DMS 273 (cell line): ENCODE measurements around the gene MX2.

ENCODE experiments used
- DNase-seq: peaks from one replicate; lab custom pipeline; 2025; ENCODE audit not compliant: unreplicated experiment; lab: John Stamatoyannopoulos, UW

MX2 gene

DNA sequence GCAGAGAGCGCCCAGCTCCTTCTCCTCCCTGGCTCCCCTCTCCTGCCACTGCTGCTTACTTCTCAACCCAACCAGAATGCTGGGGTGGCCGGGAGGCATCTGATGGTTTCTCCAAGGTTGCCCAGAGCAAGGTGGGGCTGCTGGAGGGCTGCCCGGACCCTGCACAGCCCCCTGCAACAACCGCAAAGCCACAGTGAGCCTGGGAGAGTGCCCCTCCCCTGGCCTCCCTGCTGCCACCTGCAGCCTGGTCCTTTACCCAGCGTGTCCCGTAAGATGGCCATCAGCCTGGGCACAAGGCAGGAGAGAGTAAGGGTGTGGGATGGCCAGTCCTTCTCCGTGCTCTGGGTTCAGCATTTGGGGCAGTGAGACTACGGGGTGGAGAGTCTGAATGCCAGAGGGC, 17.0 kb downstream of the MX2 start:
- DNase-seq: no peak

GRCh38 chr21:41379901-41380300, 18.1 kb downstream of the MX2 start:
- no peak for DNase-seq

- no peak for DNase-seq
These were observed 19.9 kb downstream of the MX2 start for GRCh38 chr21:41381731-41382130.

DNA sequence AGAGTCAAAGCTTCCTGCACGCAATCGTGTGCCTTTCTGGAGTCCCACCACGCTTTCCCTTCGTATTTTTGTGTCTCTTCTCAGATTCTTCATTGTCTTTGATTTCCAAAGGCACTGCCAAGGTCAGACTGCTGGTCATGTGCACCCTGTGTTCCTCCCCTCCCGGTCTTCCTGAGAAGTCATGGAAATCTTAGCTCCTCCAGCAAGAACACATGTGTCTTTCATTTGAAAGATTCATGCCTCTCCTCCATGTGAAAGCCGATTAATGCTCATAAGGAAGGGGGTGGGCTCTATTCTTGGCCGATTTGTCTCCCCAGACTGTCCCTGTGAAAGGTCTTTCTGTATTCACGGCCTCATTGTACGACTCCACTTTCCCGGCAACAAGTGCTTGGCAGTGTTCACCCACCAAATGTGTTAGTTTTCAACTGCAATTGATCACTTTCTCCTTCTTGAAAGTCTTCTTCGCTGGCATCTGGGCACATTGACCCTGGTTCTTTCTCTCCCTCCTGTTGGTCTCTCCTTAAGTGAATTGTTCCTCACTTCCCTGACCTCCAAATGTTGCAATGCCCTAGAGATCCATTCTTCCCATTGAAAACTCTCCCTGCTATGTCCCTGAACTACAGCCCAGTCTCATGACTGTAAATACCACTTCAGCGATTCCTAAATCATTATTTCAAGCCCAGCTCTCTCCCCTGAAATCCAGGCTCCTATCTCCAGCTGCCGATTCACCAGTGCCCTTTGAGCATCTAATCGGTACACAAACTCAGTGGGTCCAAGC, 25.4 kb downstream of the MX2 start:
- no peak for DNase-seq

DNA sequence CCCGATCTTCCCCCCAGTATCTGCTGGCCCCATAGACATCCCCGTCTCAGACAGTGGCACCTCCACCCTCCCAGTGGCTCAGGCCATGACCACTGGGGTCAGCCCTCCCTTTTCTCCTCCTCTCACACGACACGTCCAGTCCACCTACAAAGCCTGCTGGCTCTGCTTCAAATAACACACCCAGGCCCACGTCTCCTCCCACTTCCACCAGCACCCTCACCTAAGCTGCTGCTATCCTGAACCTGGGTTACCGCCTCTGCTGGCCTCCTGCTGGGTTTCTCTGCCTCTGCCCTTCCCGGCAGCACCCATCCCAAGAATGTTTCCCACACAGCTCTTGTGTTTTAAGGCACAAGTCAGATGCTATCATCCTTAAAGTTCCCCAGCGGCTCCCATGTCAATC, 26.0 kb downstream of the MX2 start:
- DNase-seq: no peak

GRCh38 chr21:41388259-41388658, 26.4 kb downstream of the MX2 start:
- DNase-seq: no peak

GRCh38 chr21:41390043-41390639, 28.3 kb downstream of the MX2 start:
- DNase-seq: no peak

- DNase-seq: no peak
These were observed 32.1 kb downstream of the MX2 start for GRCh38 chr21:41393876-41394465.

DNA sequence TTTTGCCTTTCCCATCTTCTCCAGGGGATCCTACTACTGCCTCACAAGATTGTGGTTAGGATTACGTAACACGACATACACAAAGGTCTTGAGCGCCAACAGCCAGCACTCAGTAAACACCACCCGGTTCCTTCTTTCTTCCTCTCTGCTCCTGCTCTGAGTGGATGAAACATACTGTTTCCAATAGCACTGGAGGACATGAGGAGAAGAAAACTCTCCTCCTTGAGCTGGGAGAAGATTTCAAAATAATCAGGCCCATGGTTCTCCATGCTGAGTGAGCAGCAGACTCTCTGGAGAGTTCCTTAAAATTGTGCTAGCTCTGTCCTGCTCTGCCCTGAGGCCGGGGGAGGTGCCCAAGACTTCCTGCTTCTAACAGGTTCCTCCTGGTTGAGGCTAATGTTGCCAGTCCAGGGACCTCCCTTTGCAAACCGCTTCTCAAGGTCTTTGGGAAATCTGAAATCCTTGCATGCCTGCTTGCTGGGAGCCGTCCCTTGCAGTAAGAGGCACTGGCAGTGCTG, 34.8 kb downstream of the MX2 start:
- DNase-seq: no peak

DNA sequence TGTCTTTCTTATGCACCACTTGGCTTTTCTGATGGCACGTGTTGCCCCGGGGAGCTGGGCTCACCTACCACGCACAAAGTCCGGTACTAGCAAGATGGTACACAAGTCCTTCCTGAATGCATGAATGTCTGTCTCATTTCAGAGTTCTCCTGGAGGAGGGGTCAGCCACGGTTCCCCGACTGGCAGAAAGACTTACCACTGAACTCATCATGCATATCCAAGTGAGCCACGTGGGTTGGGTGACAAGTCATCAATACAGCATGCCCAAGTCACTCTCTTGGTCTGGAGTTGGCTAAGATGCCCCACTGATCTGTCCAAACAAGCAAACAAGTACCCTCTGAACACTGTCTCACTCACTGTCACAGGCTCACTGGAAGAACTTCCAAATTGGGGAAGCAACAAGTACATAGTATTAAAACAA, 35.7 kb downstream of the MX2 start:
- no peak for DNase-seq

GRCh38 chr21:41398251-41398650, 36.4 kb downstream of the MX2 start:
- DNase-seq: no peak

- no peak for DNase-seq
These were observed 37.0 kb downstream of the MX2 start for GRCh38 chr21:41398831-41399230.

GRCh38 chr21:41399246-41399800, 37.5 kb downstream of the MX2 start:
- DNase-seq: no peak

GRCh38 chr21:41402231-41402630, 40.4 kb downstream of the MX2 start:
- DNase-seq: no peak

DNA sequence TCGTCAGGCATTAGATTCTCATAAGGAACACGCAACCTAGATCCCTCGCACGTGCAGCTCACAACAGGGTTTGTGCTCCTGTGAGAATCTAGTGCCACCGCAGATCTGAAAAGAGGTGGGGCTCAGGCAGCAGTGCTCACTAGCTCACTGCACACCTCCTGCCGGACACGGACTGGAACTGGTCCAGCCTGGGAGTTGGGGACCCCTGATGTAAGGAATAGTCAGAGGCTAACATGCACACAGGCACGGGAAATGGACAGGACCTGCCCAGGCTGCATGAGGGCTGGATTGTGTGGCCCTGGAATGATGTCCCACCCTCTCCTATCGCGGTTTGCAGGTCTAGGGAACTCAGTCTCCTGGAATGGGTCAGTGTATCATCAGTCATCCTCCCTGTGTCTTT, 41.0 kb downstream of the MX2 start:
- no peak for DNase-seq

GRCh38 chr21:41403331-41403730, 41.5 kb downstream of the MX2 start:
- DNase-seq: no peak

GRCh38 chr21:41403966-41404365, 42.1 kb downstream of the MX2 start:
- DNase-seq: no peak

GRCh38 chr21:41405321-41405720, 43.5 kb downstream of the MX2 start:
- no peak for DNase-seq

DNA sequence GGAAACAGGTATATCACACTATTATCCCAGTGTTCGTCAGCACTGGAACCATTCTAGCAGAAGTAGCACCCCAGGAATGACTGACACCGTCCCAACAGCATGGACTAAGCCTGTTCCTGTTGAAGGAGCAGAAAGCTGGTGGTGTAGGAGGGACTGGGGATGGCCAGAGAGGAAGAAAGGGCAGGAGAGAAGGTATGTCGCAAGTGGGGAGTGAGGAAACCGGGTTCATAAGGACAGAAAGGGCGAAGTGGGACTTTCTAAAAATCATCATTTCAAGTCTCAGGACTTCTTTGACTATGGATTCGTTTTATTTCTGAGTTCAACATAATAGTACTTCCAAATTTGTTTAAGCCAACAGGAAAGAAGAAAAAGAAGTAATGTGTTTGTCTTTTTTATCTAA, 44.5 kb downstream of the MX2 start:
- DNase-seq: no peak

- DNase-seq: no peak
These were observed 46.0 kb downstream of the MX2 start for GRCh38 chr21:41407541-41408460.

DNA sequence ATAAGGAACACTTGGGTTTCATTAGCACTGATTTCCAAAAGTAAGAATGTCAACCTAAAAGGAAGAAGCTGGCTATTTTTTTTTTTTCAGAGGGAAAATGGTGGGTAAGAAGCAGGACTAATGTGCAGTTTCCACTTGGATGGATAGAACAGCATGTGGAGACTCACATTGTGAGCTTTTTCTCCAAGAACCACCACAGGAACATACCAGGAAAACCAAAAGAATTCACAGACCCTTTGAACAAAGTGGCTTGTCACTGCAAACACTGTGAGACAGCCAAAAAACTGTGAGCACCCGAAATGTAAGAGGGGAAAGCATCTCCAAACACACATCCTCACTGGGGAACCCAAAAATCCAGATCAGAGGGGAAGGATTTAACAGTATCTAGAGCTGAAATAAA, 48.5 kb downstream of the MX2 start:
- DNase-seq: no peak
